H9 (cell line): Measurements from ENCODE around the gene SRSF12. TPM values are rescaled to one million over a fixed set of nuclear protein-coding genes. Genes with fewer than 3 reads are reported as not detected.

Source experiments
- DNase-seq: peaks from one replicate; pipeline ENCODE4 v3.0.0-alpha.2; 2017
- H2AFZ ChIP-seq: one replicate; pipeline ENCODE4 v1.6.1; 2013; ENCODE audit warnings: mild to moderate bottlenecking, low read length, control low read depth, moderate library complexity
- H2AK5ac ChIP-seq: 2 replicates; pipeline ENCODE4 v1.6.1; 2013; ENCODE audit warnings: low read length, control low read depth, mixed read lengths; ENCODE audit not compliant: insufficient read length
- H2BK120ac ChIP-seq: one replicate; pipeline ENCODE4 v1.6.1; 2013; ENCODE audit warnings: low read depth, mild to moderate bottlenecking, low read length, control low read depth, inconsistent platforms; ENCODE audit not compliant: poor library complexity, severe bottlenecking
- H2BK12ac ChIP-seq: 2 replicates; pipeline ENCODE4 v1.6.1; 2013; ENCODE audit warnings: low read length, control low read depth, mixed read lengths, low read depth; ENCODE audit not compliant: insufficient read length
- H2BK15ac ChIP-seq: 2 replicates; pipeline ENCODE4 v1.6.1; 2013; ENCODE audit warnings: low read depth, low read length, control low read depth
- H2BK20ac ChIP-seq: one replicate; pipeline ENCODE4 v1.6.1; 2013; ENCODE audit warnings: low read depth, mild to moderate bottlenecking, low read length, control low read depth, inconsistent platforms; ENCODE audit not compliant: poor library complexity, severe bottlenecking
- H2BK5ac ChIP-seq: 2 replicates; pipeline ENCODE4 v1.6.1; 2013; ENCODE audit warnings: low read length, control low read depth, mixed read lengths; ENCODE audit not compliant: insufficient read length
- H3K14ac ChIP-seq: 2 replicates; pipeline ENCODE4 v1.6.1; 2013; ENCODE audit warnings: low read length, control low read depth; ENCODE audit not compliant: insufficient read depth
- H3K18ac ChIP-seq: 2 replicates; pipeline ENCODE4 v1.6.1; 2013; ENCODE audit warnings: low read depth, mild to moderate bottlenecking, mixed read lengths, low read length, control low read depth; ENCODE audit not compliant: insufficient read length
- H3K23ac ChIP-seq: 2 replicates; pipeline ENCODE4 v1.6.1; 2013; ENCODE audit warnings: low read length, control low read depth, mixed read lengths, low read depth; ENCODE audit not compliant: insufficient read length
- H3K23me2 ChIP-seq: 2 replicates; pipeline ENCODE4 v1.6.1; 2013; ENCODE audit warnings: low read depth, mild to moderate bottlenecking, mixed read lengths, low read length, control low read depth; ENCODE audit not compliant: insufficient read length, poor library complexity, severe bottlenecking
- H3K27ac ChIP-seq: 2 replicates; pipeline ENCODE4 v1.5.1; 2013; ENCODE audit warnings: low read length, control low read depth, mixed read lengths, low read depth; ENCODE audit not compliant: insufficient read length
- H3K27me3 ChIP-seq: 2 replicates; pipeline ENCODE4 v1.6.1; 2013; ENCODE audit warnings: low read length, control low read depth, inconsistent platforms; ENCODE audit not compliant: insufficient read depth
- H3K4ac ChIP-seq: 2 replicates; pipeline ENCODE4 v1.6.1; 2013; ENCODE audit warnings: low read depth, mild to moderate bottlenecking, control low read depth, inconsistent platforms, low read length, moderate library complexity
- H3K4me1 ChIP-seq: 2 replicates; pipeline ENCODE4 v1.6.1; 2013; ENCODE audit warnings: low read length, control low read depth, inconsistent platforms; ENCODE audit not compliant: insufficient read depth
- H3K4me2 ChIP-seq: 2 replicates; pipeline ENCODE4 v1.6.1; 2013; ENCODE audit warnings: low read length, control low read depth, mixed read lengths; ENCODE audit not compliant: insufficient read length, insufficient read depth
- H3K56ac ChIP-seq: 2 replicates; pipeline ENCODE4 v1.6.1; 2013; ENCODE audit warnings: low read depth, mild to moderate bottlenecking, mixed read lengths, low read length, control low read depth; ENCODE audit not compliant: insufficient read length
- H3K79me1 ChIP-seq: 2 replicates; pipeline ENCODE4 v1.6.1; 2013; ENCODE audit warnings: low read depth, mild to moderate bottlenecking, moderate library complexity, low read length, control low read depth, inconsistent platforms; ENCODE audit not compliant: insufficient read depth, poor library complexity, severe bottlenecking
- H3K79me2 ChIP-seq: 2 replicates; pipeline ENCODE4 v1.6.1; 2013; ENCODE audit warnings: low read length, control low read depth, inconsistent platforms; ENCODE audit not compliant: insufficient read depth
- H3K9ac ChIP-seq: 2 replicates; pipeline ENCODE4 v1.6.1; 2013; ENCODE audit warnings: low read length, control low read depth, mixed read lengths; ENCODE audit not compliant: insufficient read length; ENCODE audit errors: extremely low read depth
- H3K9me3 ChIP-seq: one replicate; pipeline ENCODE4 v1.6.1; 2013; ENCODE audit warnings: low read depth, low read length, inconsistent platforms; ENCODE audit not compliant: control insufficient read depth
- H3T11ph ChIP-seq: one replicate; pipeline ENCODE4 v1.6.1; 2013; ENCODE audit warnings: mild to moderate bottlenecking, low read length, control low read depth, inconsistent platforms
- H4K20me1 ChIP-seq: one replicate; pipeline ENCODE4 v1.6.1; 2013; ENCODE audit not compliant: control insufficient read depth, insufficient read length, insufficient read depth
- H4K5ac ChIP-seq: 2 replicates; pipeline ENCODE4 v1.6.1; 2013; ENCODE audit warnings: low read depth, mild to moderate bottlenecking, mixed read lengths, low read length, control low read depth; ENCODE audit not compliant: insufficient read length
- H4K8ac ChIP-seq: replicated peaks from 2 replicates; pipeline ENCODE4 v1.6.1; 2013; ENCODE audit warnings: low read length, control low read depth, mixed read lengths, low read depth; ENCODE audit not compliant: insufficient read length
- H4K91ac ChIP-seq: 2 replicates; pipeline ENCODE4 v1.6.1; 2013; ENCODE audit warnings: low read depth, mild to moderate bottlenecking, moderate library complexity, mixed read lengths, low read length, control low read depth; ENCODE audit not compliant: insufficient read length
- H3K27ac Mint-ChIP-seq, 3 experiments: 2 replicates in 2 of 3; 3 replicates in 1 of 3; pipeline ENCODE4 v1.8.0; 2020 to 2021; ENCODE audit warnings: mixed read lengths in 3 of 3, mild to moderate bottlenecking in 1 of 3, moderate library complexity in 1 of 3
- H3K27me3 Mint-ChIP-seq: 2 replicates; pipeline ENCODE4 v1.8.0; 2021; ENCODE audit warnings: low read depth, mild to moderate bottlenecking, moderate library complexity, mixed read lengths
- H3K36me3 Mint-ChIP-seq, 3 experiments: 2 replicates in 2 of 3; 3 replicates in 1 of 3; pipeline ENCODE4 v1.8.0; 2020 to 2021; ENCODE audit warnings: low read depth in 3 of 3, mixed read lengths in 3 of 3; ENCODE audit not compliant: insufficient read depth in 1 of 3
- H3K4me1 Mint-ChIP-seq, 2 experiments: 2 replicates each; pipeline ENCODE4 v1.8.0; 2020; ENCODE audit warnings: mixed read lengths in 2 of 2
- H3K4me3 Mint-ChIP-seq, 2 experiments: 2 replicates in 1 of 2; 3 replicates in 1 of 2; pipeline ENCODE4 v1.8.0; 2020 to 2021; ENCODE audit warnings: mild to moderate bottlenecking in 2 of 2, mixed read lengths in 2 of 2, moderate library complexity in 1 of 2
- H3K9me3 Mint-ChIP-seq, 2 experiments: 2 replicates in 1 of 2; 3 replicates in 1 of 2; pipeline ENCODE4 v1.8.0; 2020; ENCODE audit warnings: mild to moderate bottlenecking in 2 of 2, mixed read lengths in 2 of 2, moderate library complexity in 1 of 2
- WGBS: extraction: QIAGEN DNeasy Blood & Tissue Kit; methylation state at CpG from one replicate; pipeline ENCODE4 v1.1.7; 2013; ENCODE audit warnings: missing lambda C conversion rate, low lambda C conversion rate, mixed read lengths; ENCODE audit not compliant: insufficient read length; ENCODE audit errors: extremely low coverage; 5-methylcytosine and 5-hydroxymethylcytosine counted together
- total RNA-seq: library from RNA; stranded (reverse); gene quantifications from 2 replicates; pipeline ENCODE4 v1.2.1, GENCODE V29; 2021
- TF ChIP-seq, protein P1 (sequence below): fragments of 200-600 bp; sonication (generic); conservative IDR thresholded peaks from 3 replicates; pipeline ENCODE4 v1.8.0; 2021; ENCODE audit warnings: antibody characterized with exemption, mild to moderate bottlenecking

SRSF12 gene
- total RNA-seq, 1 experiment from 2014 or later, result 7.6 TPM

DNA sequence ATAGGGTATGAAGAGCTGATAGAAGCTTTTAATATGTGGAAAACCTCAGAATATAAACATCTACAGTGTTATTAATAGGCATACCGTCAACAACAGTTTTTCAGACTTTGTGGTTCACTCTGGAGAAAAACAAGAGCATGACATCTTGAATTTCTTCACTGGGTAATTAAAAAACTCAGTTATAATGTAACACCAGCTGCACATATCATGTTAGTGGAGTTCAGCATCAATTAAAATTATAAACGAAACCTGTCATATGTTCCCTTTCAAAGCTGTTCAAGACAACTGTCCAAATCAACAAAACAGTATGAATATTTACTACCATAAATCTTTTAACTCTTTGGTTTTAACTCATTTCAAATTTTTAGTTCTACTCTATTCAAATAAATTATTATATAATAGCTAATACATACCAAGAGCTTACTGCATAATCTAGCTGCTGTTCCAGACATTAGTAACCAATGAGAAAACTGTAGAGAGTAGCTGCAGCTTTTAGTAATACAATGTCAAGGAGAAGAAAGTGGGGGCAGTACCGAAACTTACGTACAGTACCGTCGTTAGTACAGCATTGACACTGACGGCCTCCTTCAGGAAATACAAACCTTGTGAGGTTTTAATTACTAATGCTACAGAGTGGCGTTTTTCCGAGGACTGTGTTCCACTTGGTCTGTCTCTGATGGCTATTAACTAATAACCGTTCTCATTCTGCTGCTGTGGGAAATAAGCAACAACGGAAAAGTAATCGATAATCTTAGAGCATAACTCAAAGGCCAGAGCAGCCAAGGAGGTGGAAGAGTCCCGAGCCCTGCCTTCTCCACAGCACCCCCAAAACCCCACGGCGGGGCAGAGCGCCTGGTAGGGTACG is 27.5 kb upstream of the SRSF12 start:
- Histone ChIP-seq H3K4me2 (peak overlapping the region; percentile 49), H3K9ac (no peak overlapping the region), H3K4ac (no peak overlapping the region), H2BK15ac (no peak overlapping the region), H3K79me1 (no peaks in the 10 kb centered on the region), H4K8ac (no peak overlapping the region), H4K91ac (no peak overlapping the region), H2BK120ac (no peak overlapping the region), H2BK5ac (no peak overlapping the region), H2AK5ac (no peak overlapping the region), H3K14ac (no peak overlapping the region), H3K4me1 (no peaks in the 10 kb centered on the region), H3K18ac (no peak overlapping the region), H3K27me3 (peaks cover 10% of the 10 kb centered on the region; the same call in 1 of the 2 replicates), H2AFZ (no peak overlapping the region), H3K79me2 (no peaks in the 10 kb centered on the region), H2BK12ac (no peak overlapping the region), H3K23ac (no peak overlapping the region), H3T11ph (no peak overlapping the region), H2BK20ac (no peak overlapping the region), H3K56ac (no peak overlapping the region), H3K27ac (no peak overlapping the region), H3K23me2 (peaks cover 8% of the 10 kb centered on the region), H3K9me3 (no peaks in the 10 kb centered on the region), H4K5ac (no peak overlapping the region), H4K20me1 (no peaks in the 10 kb centered on the region)
- TF ChIP-seq, protein P1, sequence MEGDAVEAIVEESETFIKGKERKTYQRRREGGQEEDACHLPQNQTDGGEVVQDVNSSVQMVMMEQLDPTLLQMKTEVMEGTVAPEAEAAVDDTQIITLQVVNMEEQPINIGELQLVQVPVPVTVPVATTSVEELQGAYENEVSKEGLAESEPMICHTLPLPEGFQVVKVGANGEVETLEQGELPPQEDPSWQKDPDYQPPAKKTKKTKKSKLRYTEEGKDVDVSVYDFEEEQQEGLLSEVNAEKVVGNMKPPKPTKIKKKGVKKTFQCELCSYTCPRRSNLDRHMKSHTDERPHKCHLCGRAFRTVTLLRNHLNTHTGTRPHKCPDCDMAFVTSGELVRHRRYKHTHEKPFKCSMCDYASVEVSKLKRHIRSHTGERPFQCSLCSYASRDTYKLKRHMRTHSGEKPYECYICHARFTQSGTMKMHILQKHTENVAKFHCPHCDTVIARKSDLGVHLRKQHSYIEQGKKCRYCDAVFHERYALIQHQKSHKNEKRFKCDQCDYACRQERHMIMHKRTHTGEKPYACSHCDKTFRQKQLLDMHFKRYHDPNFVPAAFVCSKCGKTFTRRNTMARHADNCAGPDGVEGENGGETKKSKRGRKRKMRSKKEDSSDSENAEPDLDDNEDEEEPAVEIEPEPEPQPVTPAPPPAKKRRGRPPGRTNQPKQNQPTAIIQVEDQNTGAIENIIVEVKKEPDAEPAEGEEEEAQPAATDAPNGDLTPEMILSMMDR, result no peak
- H3K27ac Mint-ChIP-seq, result no peak overlapping the region
- H3K27me3 Mint-ChIP-seq, result peaks cover 52% of the 10 kb centered on the region
- peaks cover 9% of the 10 kb centered on the region in 2 experiments for H3K4me1 Mint-ChIP-seq
- DNase-seq, result no peak
- H3K36me3 Mint-ChIP-seq, result no peaks in the 10 kb centered on the region; a peak in 1 of 7 replicates
- peaks cover 0 to 3% of the 10 kb centered on the region in 2 experiments; a peak in 1 of 5 replicates for H3K9me3 Mint-ChIP-seq
- no CpG with 5 or more reads among the region's 17 CpGs for WGBS
- peak overlapping the region; percentile 51 to 72 for H3K4me3 Mint-ChIP-seq
